ENCODE data around the gene S100A2. TPM values are rescaled to one million over a fixed set of nuclear protein-coding genes. Genes with fewer than 3 reads are reported as not detected.

Gene S100A2
- total and polyA plus RNA-seq, 2 experiments from 2014 or later, result 0.66 to 0.89 TPM

DNA sequence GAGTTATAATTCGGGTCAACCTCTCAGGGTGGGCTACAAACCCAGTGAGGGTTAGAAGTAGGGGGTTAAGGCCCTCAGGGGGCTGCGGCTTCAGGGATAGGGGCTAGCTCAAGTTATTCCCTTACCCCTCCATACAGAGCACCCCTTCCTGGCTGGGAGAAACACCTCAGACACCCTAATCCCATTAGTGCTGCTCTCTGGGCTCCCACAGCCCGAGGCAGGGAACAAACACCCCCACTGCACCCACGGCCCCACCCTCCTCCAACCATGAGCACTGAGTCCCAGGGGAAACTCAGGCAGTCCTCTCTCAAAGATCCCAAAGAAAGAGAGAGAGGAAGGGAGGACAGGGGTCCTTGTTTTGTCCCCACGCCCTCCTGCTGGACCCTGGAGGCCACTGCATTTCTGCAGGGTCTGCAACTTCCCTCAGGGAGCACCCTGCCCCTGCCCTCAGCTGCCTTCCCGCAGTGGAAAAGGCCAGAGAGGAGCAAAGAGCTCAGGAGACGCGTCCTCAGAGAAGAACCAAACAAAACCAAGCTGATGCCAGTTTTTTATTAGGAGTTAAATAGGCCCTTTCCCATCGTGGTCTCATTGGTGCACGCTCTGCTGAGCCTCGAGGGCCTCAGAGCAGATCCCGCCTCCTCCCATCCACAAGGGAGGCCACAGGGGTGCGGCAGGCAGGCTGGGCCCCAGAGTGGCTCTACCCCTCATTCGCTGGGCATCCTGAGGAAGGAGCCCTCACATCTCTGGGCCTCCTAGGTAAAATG is 18.7 kb downstream of the S100A2 start:
- H3F3A ChIP-seq (replicated peaks; ENCODE audit: low read depth), result no peaks in the 10 kb centered on the region
- no peaks in the 10 kb centered on the region for H3K27me3 ChIP-seq (ENCODE audit: insufficient read depth)
- Mint-ChIP-seq H3K27ac (no peak overlapping the region), H3K4me3 (no peak overlapping the region), H3K9me3 (no peaks in the 10 kb centered on the region; the same call in 2 of the 3 replicates), H3K27me3 (ENCODE audit: insufficient read depth, low read depth, poor library complexity) (peaks cover 26% of the 10 kb centered on the region), H3K4me1 (peaks cover 60% of the 10 kb centered on the region), H3K36me3 (ENCODE audit: low read depth) (no peaks in the 10 kb centered on the region)
- no peak overlapping the region for H3K4me2 ChIP-seq
- H3K9me2 ChIP-seq (ENCODE audit: insufficient read depth), result no peaks in the 10 kb centered on the region
- ATAC-seq (peak; percentile 4; the same call in 2 of the 3 replicates), DNase-seq (ENCODE audit: low spot score) (no peak)
- no peaks in the 10 kb centered on the region for H3K36me3 ChIP-seq (ENCODE audit: insufficient read depth)
- H2AFZ ChIP-seq, result peak overlapping the region; percentile 90
- TF ChIP-seq, protein P1, sequence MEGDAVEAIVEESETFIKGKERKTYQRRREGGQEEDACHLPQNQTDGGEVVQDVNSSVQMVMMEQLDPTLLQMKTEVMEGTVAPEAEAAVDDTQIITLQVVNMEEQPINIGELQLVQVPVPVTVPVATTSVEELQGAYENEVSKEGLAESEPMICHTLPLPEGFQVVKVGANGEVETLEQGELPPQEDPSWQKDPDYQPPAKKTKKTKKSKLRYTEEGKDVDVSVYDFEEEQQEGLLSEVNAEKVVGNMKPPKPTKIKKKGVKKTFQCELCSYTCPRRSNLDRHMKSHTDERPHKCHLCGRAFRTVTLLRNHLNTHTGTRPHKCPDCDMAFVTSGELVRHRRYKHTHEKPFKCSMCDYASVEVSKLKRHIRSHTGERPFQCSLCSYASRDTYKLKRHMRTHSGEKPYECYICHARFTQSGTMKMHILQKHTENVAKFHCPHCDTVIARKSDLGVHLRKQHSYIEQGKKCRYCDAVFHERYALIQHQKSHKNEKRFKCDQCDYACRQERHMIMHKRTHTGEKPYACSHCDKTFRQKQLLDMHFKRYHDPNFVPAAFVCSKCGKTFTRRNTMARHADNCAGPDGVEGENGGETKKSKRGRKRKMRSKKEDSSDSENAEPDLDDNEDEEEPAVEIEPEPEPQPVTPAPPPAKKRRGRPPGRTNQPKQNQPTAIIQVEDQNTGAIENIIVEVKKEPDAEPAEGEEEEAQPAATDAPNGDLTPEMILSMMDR (conservative IDR thresholded peaks at IDR 0.05; ENCODE audit: low read depth in 2 of 2), result no peak
- no peak for TF ChIP-seq POLR2AphosphoS5 (IDR thresholded peaks at IDR 0.05; ENCODE audit: low read depth)
- TF ChIP-seq NANOG (IDR thresholded peaks at IDR 0.05; ENCODE audit: borderline replicate concordance), result no peak
- no peak for TF ChIP-seq ZNF114 (CRISPR knock-in tag; IDR thresholded peaks at IDR 0.05)
- TF ChIP-seq, protein P2, sequence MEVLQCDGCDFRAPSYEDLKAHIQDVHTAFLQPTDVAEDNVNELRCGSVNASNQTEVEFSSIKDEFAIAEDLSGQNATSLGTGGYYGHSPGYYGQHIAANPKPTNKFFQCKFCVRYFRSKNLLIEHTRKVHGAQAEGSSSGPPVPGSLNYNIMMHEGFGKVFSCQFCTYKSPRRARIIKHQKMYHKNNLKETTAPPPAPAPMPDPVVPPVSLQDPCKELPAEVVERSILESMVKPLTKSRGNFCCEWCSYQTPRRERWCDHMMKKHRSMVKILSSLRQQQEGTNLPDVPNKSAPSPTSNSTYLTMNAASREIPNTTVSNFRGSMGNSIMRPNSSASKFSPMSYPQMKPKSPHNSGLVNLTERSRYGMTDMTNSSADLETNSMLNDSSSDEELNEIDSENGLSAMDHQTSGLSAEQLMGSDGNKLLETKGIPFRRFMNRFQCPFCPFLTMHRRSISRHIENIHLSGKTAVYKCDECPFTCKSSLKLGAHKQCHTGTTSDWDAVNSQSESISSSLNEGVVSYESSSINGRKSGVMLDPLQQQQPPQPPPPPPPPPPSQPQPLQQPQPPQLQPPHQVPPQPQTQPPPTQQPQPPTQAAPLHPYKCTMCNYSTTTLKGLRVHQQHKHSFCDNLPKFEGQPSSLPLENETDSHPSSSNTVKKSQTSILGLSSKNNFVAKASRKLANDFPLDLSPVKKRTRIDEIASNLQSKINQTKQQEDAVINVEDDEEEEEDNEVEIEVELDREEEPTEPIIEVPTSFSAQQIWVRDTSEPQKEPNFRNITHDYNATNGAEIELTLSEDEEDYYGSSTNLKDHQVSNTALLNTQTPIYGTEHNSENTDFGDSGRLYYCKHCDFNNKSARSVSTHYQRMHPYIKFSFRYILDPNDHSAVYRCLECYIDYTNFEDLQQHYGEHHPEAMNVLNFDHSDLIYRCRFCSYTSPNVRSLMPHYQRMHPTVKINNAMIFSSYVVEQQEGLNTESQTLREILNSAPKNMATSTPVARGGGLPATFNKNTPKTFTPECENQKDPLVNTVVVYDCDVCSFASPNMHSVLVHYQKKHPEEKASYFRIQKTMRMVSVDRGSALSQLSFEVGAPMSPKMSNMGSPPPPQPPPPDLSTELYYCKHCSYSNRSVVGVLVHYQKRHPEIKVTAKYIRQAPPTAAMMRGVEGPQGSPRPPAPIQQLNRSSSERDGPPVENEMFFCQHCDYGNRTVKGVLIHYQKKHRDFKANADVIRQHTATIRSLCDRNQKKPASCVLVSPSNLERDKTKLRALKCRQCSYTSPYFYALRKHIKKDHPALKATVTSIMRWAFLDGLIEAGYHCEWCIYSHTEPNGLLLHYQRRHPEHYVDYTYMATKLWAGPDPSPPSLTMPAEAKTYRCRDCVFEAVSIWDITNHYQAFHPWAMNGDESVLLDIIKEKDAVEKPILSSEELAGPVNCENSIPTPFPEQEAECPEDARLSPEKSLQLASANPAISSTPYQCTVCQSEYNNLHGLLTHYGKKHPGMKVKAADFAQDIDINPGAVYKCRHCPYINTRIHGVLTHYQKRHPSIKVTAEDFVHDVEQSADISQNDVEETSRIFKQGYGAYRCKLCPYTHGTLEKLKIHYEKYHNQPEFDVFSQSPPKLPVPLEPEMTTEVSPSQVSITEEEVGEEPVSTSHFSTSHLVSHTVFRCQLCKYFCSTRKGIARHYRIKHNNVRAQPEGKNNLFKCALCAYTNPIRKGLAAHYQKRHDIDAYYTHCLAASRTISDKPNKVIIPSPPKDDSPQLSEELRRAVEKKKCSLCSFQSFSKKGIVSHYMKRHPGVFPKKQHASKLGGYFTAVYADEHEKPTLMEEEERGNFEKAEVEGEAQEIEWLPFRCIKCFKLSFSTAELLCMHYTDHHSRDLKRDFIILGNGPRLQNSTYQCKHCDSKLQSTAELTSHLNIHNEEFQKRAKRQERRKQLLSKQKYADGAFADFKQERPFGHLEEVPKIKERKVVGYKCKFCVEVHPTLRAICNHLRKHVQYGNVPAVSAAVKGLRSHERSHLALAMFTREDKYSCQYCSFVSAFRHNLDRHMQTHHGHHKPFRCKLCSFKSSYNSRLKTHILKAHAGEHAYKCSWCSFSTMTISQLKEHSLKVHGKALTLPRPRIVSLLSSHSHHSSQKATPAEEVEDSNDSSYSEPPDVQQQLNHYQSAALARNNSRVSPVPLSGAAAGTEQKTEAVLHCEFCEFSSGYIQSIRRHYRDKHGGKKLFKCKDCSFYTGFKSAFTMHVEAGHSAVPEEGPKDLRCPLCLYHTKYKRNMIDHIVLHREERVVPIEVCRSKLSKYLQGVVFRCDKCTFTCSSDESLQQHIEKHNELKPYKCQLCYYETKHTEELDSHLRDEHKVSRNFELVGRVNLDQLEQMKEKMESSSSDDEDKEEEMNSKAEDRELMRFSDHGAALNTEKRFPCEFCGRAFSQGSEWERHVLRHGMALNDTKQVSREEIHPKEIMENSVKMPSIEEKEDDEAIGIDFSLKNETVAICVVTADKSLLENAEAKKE (CRISPR knock-in tag; IDR thresholded peaks at IDR 0.05), result no peak
- TF ChIP-seq JUNB (IDR thresholded peaks at IDR 0.05; ENCODE audit: unreplicated experiment), result no peak
- TF ChIP-seq CREB1 (CRISPR knock-in tag; IDR thresholded peaks at IDR 0.05; ENCODE audit: low read depth), result no peak
- TF ChIP-seq EZH2 (IDR thresholded peaks at IDR 0.05; ENCODE audit: low read depth, unreplicated experiment), result no peak
- TF ChIP-seq, protein P3, sequence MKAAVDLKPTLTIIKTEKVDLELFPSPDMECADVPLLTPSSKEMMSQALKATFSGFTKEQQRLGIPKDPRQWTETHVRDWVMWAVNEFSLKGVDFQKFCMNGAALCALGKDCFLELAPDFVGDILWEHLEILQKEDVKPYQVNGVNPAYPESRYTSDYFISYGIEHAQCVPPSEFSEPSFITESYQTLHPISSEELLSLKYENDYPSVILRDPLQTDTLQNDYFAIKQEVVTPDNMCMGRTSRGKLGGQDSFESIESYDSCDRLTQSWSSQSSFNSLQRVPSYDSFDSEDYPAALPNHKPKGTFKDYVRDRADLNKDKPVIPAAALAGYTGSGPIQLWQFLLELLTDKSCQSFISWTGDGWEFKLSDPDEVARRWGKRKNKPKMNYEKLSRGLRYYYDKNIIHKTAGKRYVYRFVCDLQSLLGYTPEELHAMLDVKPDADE (IDR thresholded peaks at IDR 0.05), result no peak
- TF ChIP-seq STAT1 (IDR thresholded peaks at IDR 0.05; ENCODE audit: unreplicated experiment), result no peak
- TF ChIP-seq ZNF331 (CRISPR knock-in tag; IDR thresholded peaks at IDR 0.05; ENCODE audit: low read depth), result no peak
- TF ChIP-seq EZH2phosphoT487 (IDR thresholded peaks at IDR 0.05; ENCODE audit: unreplicated experiment), result no peak
- TF ChIP-seq, protein P4, sequence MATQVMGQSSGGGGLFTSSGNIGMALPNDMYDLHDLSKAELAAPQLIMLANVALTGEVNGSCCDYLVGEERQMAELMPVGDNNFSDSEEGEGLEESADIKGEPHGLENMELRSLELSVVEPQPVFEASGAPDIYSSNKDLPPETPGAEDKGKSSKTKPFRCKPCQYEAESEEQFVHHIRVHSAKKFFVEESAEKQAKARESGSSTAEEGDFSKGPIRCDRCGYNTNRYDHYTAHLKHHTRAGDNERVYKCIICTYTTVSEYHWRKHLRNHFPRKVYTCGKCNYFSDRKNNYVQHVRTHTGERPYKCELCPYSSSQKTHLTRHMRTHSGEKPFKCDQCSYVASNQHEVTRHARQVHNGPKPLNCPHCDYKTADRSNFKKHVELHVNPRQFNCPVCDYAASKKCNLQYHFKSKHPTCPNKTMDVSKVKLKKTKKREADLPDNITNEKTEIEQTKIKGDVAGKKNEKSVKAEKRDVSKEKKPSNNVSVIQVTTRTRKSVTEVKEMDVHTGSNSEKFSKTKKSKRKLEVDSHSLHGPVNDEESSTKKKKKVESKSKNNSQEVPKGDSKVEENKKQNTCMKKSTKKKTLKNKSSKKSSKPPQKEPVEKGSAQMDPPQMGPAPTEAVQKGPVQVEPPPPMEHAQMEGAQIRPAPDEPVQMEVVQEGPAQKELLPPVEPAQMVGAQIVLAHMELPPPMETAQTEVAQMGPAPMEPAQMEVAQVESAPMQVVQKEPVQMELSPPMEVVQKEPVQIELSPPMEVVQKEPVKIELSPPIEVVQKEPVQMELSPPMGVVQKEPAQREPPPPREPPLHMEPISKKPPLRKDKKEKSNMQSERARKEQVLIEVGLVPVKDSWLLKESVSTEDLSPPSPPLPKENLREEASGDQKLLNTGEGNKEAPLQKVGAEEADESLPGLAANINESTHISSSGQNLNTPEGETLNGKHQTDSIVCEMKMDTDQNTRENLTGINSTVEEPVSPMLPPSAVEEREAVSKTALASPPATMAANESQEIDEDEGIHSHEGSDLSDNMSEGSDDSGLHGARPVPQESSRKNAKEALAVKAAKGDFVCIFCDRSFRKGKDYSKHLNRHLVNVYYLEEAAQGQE (IDR thresholded peaks at IDR 0.05; ENCODE audit: unreplicated experiment), result no peak
- H3K4me1 ChIP-seq (ENCODE audit: insufficient read depth), result peaks cover 18% of the 10 kb centered on the region
- H3K4me3 ChIP-seq, result no peak overlapping the region
- no peaks in the 10 kb centered on the region for H3K79me2 ChIP-seq (replicated peaks; ENCODE audit: insufficient read depth)
- H3K27ac ChIP-seq (ENCODE audit: low read depth), result no peak overlapping the region
- H4K20me1 ChIP-seq (replicated peaks; ENCODE audit: insufficient read depth), result no peaks in the 10 kb centered on the region

Data from GM23338 (cell line).